ENCODE data around the gene USP21. TPM values are rescaled to one million over a fixed set of nuclear protein-coding genes. Genes with fewer than 3 reads are reported as not detected.

Gene USP21
- total and polyA plus RNA-seq, 9 of the 15 experiments (the other 6 are each of a cell fraction or from before 2014, with no cell fraction given), result 4.9 to 52.4 (median 21.6) TPM

DNA sequence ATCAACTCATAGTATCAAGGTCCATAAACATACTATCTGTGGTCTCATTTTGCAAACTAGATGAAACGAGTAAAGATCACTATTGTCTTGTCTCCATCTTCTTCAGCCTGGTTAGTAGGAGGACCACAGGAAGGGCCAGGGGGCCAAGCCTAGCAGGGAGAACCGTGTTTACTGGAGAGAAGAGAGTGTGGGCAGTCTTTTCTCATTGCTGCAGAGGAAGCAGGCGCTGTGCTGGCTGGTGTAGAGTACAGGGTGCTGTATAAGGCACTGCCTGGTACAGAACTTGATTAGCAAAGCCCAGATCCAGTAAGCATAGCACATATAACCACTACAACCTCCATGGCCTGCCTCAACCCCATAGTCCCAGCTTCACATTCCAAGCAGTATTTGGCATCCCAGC lies 28.0 kb downstream of the USP21 start (continued):
- TF ChIP-seq, protein P1, sequence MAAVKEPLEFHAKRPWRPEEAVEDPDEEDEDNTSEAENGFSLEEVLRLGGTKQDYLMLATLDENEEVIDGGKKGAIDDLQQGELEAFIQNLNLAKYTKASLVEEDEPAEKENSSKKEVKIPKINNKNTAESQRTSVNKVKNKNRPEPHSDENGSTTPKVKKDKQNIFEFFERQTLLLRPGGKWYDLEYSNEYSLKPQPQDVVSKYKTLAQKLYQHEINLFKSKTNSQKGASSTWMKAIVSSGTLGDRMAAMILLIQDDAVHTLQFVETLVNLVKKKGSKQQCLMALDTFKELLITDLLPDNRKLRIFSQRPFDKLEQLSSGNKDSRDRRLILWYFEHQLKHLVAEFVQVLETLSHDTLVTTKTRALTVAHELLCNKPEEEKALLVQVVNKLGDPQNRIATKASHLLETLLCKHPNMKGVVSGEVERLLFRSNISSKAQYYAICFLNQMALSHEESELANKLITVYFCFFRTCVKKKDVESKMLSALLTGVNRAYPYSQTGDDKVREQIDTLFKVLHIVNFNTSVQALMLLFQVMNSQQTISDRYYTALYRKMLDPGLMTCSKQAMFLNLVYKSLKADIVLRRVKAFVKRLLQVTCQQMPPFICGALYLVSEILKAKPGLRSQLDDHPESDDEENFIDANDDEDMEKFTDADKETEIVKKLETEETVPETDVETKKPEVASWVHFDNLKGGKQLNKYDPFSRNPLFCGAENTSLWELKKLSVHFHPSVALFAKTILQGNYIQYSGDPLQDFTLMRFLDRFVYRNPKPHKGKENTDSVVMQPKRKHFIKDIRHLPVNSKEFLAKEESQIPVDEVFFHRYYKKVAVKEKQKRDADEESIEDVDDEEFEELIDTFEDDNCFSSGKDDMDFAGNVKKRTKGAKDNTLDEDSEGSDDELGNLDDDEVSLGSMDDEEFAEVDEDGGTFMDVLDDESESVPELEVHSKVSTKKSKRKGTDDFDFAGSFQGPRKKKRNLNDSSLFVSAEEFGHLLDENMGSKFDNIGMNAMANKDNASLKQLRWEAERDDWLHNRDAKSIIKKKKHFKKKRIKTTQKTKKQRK (IDR thresholded peaks at IDR 0.05; ENCODE audit: borderline replicate concordance, low read depth, low read length), result no peak

- ChIA-PET POLR2A (interaction anchor here (0.6 to 1.0 kb wide), 3 partner anchors 11 to 16 kb away, joined by 3 to 4 read pairs (median 4); partner anchors contain the start of gene B4GALT3), CTCF (ENCODE audit: low intra/inter-chr PET ratio) (no interaction called here)
- BruUV-seq (replicated peaks), result no TSS peak
- DNase-seq (ENCODE audit: extremely low read depth in 1 of 4, low spot score in 3 of 4), result no peak
- no peak overlapping the region for H2AFZ ChIP-seq (ENCODE audit: low read depth, low read length)
- no peak overlapping the region for H3K9ac ChIP-seq (ENCODE audit: insufficient read depth in 1 of 2, low read depth in 2 of 2, low read length in 2 of 2)
- no peaks in the 10 kb centered on the region for H3K36me3 ChIP-seq (ENCODE audit: control insufficient read depth, insufficient read depth, low read length)
- WGBS (ENCODE audit: insufficient coverage, low coverage, missing lambda C conversion rate), result 80% methylated on average over 6 of the region's 6 CpGs
- peaks cover 22 to 33% of the 10 kb centered on the region in 2 experiments for H3K4me1 ChIP-seq (replicated peaks in 1 of 2; ENCODE audit: control insufficient read depth in 2 of 2, insufficient read depth in 2 of 2, low read length in 2 of 2)
- intact Hi-C loops (cut with micrococcal nuclease), result no loop called here
- no peaks in the 10 kb centered on the region for H3K27me3 ChIP-seq (ENCODE audit: control insufficient read depth in 2 of 2, insufficient read depth in 2 of 2, low read length in 2 of 2)
- in situ Hi-C loops (cut with MboI), result no loop called here
- ATAC-seq, result no peak
- no peak overlapping the region for H3K4me2 ChIP-seq (ENCODE audit: insufficient read depth, low read length)
- no peak overlapping the region for H3K4me3 ChIP-seq
- no peaks in the 10 kb centered on the region for H3K9me3 ChIP-seq (replicated peaks; ENCODE audit: control insufficient read depth, insufficient read depth, low read depth, low read length)
- FAIRE-seq, result no peak
- no peaks in the 10 kb centered on the region for H4K20me1 ChIP-seq (replicated peaks; ENCODE audit: control insufficient read depth, insufficient read depth, low read length)
- no peaks in the 10 kb centered on the region for H3K9me1 ChIP-seq (ENCODE audit: control insufficient read depth, insufficient read depth, low read length)
- no peak overlapping the region for H3K27ac ChIP-seq (ENCODE audit: extremely low read depth, low read depth, low read length)
- H3K79me2 ChIP-seq (ENCODE audit: control insufficient read depth, insufficient read depth, low read length), result no peaks in the 10 kb centered on the region
- TF ChIP-seq, protein P2, sequence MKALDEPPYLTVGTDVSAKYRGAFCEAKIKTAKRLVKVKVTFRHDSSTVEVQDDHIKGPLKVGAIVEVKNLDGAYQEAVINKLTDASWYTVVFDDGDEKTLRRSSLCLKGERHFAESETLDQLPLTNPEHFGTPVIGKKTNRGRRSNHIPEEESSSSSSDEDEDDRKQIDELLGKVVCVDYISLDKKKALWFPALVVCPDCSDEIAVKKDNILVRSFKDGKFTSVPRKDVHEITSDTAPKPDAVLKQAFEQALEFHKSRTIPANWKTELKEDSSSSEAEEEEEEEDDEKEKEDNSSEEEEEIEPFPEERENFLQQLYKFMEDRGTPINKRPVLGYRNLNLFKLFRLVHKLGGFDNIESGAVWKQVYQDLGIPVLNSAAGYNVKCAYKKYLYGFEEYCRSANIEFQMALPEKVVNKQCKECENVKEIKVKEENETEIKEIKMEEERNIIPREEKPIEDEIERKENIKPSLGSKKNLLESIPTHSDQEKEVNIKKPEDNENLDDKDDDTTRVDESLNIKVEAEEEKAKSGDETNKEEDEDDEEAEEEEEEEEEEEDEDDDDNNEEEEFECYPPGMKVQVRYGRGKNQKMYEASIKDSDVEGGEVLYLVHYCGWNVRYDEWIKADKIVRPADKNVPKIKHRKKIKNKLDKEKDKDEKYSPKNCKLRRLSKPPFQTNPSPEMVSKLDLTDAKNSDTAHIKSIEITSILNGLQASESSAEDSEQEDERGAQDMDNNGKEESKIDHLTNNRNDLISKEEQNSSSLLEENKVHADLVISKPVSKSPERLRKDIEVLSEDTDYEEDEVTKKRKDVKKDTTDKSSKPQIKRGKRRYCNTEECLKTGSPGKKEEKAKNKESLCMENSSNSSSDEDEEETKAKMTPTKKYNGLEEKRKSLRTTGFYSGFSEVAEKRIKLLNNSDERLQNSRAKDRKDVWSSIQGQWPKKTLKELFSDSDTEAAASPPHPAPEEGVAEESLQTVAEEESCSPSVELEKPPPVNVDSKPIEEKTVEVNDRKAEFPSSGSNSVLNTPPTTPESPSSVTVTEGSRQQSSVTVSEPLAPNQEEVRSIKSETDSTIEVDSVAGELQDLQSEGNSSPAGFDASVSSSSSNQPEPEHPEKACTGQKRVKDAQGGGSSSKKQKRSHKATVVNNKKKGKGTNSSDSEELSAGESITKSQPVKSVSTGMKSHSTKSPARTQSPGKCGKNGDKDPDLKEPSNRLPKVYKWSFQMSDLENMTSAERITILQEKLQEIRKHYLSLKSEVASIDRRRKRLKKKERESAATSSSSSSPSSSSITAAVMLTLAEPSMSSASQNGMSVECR (CRISPR knock-in tag; IDR thresholded peaks at IDR 0.05), result no peak
- no peak for TF ChIP-seq ZNF780A (CRISPR knock-in tag; IDR thresholded peaks at IDR 0.05)
- no peak for TF ChIP-seq SIX5 (IDR thresholded peaks at IDR 0.05; ENCODE audit: borderline replicate concordance in 1 of 2, insufficient read depth in 1 of 2, low read depth in 1 of 2, low read length in 2 of 2)
- no peak for TF ChIP-seq ZNF23 (CRISPR knock-in tag; IDR thresholded peaks at IDR 0.05)
- TF ChIP-seq E2F3 (CRISPR knock-in tag; IDR thresholded peaks at IDR 0.05), result no peak
- TF ChIP-seq DDX20 (tag; IDR thresholded peaks at IDR 0.05; ENCODE audit: low read depth), result no peak
- no peak for TF ChIP-seq CHCHD3 (CRISPR knock-in tag; IDR thresholded peaks at IDR 0.05)
- no peak for TF ChIP-seq IFI16 (CRISPR knock-in tag; IDR thresholded peaks at IDR 0.05)
- no peak for TF ChIP-seq ELF1 (tag; IDR thresholded peaks at IDR 0.05)
Measured at GRCh38 chr1:161188381-161188780, 29.1 kb downstream of the USP21 start.
